ENCODE results near the gene NADK2.

DNA sequence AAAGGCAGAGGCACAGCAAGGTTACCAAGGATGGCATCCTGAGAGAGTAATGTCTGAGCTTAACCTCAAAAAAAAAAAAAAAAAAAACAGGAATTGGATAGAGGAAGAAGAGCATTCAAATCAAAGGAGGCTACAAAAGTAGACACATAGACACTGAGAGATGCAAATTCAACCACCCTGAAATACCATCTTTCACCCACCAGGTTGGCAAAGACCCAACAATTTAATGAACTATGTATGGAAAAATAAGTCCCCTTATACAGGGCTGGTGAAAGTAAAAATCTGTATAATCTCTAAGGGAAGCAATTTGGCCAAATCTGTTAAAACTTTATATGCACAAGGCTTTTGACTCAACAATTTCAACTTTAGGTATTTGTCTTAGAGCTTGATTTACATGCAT, 4.9 kb downstream of the NADK2 start:
- TF ChIP-seq, protein P1, sequence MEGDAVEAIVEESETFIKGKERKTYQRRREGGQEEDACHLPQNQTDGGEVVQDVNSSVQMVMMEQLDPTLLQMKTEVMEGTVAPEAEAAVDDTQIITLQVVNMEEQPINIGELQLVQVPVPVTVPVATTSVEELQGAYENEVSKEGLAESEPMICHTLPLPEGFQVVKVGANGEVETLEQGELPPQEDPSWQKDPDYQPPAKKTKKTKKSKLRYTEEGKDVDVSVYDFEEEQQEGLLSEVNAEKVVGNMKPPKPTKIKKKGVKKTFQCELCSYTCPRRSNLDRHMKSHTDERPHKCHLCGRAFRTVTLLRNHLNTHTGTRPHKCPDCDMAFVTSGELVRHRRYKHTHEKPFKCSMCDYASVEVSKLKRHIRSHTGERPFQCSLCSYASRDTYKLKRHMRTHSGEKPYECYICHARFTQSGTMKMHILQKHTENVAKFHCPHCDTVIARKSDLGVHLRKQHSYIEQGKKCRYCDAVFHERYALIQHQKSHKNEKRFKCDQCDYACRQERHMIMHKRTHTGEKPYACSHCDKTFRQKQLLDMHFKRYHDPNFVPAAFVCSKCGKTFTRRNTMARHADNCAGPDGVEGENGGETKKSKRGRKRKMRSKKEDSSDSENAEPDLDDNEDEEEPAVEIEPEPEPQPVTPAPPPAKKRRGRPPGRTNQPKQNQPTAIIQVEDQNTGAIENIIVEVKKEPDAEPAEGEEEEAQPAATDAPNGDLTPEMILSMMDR (IDR thresholded peaks at IDR 0.05; ENCODE audit: insufficient read depth, low read depth, low read length), result no peak
- no peak for TF ChIP-seq EZH2 (IDR thresholded peaks at IDR 0.05; ENCODE audit: insufficient read depth, low read length)

Measured in astrocyte (in vitro differentiated cells and primary cell).